Stimulated activated naive CD8-positive, alpha-beta T cell treated with anti-CD3 and anti-CD28 coated beads, Interleukin-15, Interleukin-2, amounts not matched to agents 100 U/mL and 50 U/mL, for 24 hours (primary cell): ENCODE measurements around the gene HSD17B7.
"Not testable (repeated sequence)": the region's sequence is repeated elsewhere in the genome, so short reads cannot be mapped to it uniquely, and the experiment has no call there.

Source experiments
- ATAC-seq: fragments of 150-1000 bp; cut with Tn5 transposase; one replicate; pipeline ENCODE4 v1.10.0; 2021
- DNase-seq: peaks from one replicate; pipeline ENCODE4 v3.0.0; 2021

The HSD17B7 gene, protein sequence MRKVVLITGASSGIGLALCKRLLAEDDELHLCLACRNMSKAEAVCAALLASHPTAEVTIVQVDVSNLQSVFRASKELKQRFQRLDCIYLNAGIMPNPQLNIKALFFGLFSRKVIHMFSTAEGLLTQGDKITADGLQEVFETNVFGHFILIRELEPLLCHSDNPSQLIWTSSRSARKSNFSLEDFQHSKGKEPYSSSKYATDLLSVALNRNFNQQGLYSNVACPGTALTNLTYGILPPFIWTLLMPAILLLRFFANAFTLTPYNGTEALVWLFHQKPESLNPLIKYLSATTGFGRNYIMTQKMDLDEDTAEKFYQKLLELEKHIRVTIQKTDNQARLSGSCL

DNA sequence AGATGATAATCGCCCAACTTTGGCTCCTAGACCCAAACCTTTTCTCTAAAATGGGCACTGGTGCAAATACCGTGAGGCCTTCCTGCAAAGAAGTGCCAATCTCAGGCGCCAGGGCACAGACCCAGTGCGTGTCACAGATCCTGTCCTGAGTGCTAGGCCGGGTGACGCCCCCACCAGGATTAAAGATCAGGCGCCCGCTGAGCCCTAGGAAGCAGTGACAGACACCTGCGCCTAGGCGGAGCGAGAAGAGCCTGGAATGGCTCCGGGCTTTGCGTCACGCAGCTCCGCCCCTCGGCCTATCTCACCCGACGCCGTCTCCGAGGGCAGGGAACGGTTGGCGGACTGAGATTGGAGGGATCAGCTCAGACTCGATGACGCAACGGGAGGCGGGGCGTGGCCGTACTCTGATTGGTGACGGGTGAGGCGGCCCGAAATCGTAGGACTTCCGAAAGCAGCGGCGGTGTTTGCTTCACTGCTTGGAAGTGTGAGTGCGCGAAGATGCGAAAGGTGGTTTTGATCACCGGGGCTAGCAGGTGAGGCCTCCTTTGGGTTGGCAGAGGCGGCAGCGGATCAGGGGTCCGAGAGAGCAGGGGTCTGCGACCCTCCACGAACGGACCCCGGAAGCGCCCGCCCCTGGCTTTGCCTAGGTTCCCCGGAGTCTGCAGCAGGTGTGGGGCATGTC, at the start of gene HSD17B7:
TSS of gene HSD17B7 (plus strand) at position 400 of the 682 bp plus-strand sequence. CDS start at position 499, 99 bp downstream.
- DNase-seq: peak; percentile 70
- ATAC-seq: peak; percentile 100

DNA sequence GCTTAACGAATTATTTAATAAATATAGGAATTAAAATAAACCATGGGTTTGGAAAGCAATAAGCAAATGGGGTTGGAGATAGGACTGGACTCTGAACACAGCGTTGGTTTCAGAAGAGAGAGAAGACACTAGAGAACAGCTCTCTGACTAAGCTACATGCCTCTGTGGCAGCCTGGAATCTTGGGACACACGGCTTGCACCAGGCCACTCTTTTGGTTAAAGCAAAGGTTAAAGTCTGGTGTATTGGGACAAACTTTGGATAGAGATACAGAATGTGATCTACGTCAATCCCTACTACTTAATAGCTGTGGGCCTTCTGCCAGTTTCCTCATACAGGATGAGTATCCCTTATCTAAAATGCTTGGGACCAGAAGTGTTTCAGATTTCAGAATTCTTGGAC, 49.7 kb upstream of the HSD17B7 start:
- ATAC-seq: no peak

DNA sequence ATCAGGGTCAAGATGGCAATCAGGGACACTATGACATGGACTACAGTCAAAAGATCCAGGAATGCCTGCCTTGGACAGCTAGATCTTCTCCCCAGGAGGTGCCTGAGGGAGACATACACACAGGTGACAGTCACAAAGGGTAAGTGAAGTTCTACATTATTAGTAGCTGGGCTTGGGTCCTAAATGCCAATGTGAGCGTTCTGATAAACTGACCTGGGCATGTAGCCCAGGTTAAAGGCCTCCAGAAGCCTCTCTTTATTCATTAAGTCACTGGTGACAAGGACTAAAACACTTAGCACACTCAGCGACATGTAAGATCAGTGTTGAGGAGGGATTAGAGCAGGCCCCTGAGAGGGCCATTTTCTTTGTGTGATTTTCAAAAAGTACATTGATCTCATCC, 48.9 kb upstream of the HSD17B7 start:
- DNase-seq (no peak), ATAC-seq (no peak)

More for the DNA sequence above, 49.7 kb upstream of the HSD17B7 start:
- DNase-seq: no peak

DNA sequence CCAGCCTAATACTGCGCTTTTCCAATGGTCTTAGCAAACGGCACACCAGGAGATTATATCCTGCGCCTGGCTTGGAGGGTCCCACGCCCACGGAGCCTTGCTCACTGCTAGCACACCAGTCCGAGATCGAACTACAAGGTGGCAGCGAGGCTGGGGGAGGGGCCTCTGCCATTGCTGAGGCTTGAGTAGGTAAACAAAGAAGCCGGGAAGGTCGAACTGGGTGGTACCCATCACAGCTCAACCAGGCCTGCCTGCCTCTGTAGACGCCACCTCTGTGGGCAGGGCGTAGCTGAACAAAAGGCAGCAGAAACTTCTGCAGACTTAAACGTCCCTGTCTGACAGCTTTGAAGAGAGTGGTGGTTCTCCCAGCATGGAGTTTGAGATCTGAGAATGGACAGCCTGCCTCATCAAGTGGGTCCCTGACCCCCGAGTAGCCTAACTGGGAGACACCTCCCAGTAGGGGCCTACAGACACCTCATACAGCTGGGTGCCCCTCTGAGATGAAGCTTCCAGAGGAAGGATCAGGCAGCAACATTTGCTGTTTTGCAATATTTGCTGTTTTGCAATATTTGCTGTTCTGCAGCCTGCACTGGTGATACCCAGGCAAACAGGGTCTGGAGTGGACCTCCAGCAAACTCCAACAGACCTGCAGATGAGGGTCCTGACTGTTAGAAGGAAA, 44.1 kb upstream of the HSD17B7 start:
- not testable (repeated sequence) for ATAC-seq, DNase-seq

DNA sequence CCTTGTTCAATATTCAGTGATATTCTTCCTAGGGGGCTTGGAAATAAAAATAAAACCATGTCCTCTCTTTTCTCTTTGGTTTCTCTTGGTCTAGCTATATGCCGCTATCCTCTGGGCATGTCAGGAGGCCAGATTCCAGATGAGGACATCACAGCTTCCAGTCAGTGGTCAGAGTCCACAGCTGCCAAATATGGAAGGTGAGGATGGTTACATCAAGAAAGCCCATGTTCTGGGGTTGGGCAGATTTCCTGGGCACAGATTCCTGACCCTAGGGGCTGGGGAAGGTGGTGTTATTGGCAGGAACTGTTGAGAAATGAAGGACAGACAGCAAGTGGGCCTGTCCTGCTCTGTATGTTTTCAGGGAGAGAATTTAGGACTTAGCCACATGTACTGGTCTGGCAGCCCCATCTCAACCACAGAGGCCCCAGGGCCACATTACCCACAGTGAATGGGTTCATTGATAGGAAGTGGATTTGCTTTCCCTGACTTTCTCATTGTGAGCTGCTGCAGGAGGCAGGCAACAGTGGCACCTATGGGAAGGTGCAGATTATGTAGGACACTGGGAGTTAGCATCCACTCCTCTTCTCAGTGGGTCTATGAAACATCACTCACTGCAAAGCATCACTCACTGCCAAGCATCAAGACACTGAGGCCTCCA, 37.4 kb upstream of the HSD17B7 start:
- no peak for ATAC-seq
- no peak for DNase-seq

DNA sequence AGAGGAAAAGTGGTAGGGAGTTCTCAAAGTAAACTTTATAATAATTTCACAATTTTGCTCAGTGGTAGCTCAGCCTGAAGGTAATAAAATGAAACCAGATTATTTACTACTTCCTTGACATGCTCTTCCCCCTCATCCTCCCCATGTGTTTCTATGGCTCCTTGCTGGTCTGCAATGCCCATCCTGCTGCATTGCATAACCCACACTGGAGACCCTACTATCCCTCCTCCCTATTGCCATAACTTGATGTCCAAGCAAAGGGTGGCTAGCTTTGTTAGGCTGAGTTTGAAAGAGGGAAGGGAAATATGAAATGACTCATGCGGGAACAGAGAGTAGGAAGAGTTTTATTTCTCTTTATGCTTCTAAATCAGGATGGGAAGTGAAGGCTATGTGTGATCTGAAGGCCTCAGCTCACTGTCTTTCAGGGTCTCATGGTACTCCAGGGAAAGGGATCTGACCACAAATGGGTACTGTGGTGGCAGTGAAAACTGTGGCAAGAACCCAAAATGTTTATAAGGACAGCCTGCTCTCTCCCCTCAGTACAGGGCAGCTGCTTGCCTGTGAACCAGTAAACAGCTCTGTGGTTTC, 36.4 kb upstream of the HSD17B7 start:
- DNase-seq: no peak
- no peak for ATAC-seq

DNA sequence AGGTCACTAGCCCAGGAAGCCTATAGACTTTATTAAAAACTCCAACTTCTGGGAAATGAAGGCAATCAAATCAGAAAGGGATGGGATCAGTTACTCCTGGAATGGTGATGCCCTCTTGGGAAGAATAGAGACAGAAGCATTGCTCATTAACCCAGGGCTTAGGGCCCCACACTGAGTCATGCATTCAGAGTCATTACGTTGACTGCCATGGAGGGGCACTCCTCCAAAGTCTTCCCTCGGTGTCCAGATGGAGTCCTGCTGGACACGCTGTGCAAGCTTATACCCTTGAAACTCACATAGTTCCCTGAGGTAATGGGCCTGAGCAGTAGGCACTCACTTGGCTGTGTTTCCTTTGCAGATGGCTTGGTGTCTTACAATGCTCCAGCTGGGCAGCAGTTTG, 35.2 kb upstream of the HSD17B7 start:
- DNase-seq (no peak), ATAC-seq (no peak)

DNA sequence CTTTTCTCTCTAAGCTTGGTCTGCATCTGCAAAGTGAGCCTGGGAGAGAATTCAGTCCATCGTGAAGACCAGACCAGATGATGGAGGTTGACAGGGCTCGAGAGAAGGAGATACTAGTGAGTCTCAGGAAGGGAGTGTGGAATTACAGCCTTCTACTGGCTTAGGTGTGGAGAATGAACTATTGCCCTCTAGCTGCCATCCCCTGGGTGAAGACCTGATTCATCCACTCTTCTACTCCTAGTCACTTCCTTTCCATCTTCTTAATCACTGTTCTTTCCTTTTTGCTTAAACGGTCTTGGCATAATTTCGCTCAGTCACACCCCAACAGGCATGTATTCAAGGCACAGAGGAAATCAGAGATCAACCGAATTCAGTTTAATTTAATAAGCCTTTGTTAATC, 34.0 kb upstream of the HSD17B7 start:
- ATAC-seq (no peak), DNase-seq (no peak)

DNA sequence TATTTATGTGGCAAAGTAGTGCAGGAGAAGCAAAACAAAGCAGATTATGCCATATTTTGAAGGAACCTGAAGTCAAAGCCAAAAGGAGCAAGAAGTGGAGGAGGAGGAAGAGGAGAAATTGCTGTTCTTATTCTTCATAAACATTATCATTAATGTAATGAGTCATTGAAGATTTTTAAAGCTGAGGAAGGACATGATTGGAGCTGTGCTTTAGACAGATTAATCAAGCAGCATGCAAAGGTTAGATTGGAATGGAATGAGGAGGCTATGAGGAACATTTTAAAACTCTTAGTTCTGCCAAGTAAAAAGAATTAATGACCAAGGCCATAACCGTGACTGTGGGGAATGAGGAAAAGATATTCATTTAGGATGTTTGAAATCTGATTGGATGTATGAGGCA, 33.0 kb upstream of the HSD17B7 start:
- DNase-seq: no peak
- ATAC-seq: no peak

DNA sequence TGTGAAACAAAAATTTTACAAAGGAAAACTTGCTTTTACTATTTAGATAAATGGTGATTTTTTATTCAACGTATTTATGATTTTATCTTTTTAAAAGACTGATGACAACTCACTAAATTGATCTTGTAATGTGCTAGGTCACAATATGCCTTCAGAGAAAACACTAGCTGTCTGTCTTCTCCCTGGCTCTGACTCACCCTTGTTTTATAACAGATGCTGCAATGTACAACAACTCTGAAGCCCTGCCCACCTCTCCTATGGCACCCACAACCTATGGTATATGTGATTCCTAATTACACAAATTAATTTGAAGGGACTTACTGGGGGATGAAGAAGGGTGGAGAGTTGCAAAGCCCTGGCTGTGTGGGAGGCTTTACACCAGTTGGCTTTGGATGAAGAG, 24.7 kb upstream of the HSD17B7 start:
- no peak for DNase-seq
- ATAC-seq: no peak

DNA sequence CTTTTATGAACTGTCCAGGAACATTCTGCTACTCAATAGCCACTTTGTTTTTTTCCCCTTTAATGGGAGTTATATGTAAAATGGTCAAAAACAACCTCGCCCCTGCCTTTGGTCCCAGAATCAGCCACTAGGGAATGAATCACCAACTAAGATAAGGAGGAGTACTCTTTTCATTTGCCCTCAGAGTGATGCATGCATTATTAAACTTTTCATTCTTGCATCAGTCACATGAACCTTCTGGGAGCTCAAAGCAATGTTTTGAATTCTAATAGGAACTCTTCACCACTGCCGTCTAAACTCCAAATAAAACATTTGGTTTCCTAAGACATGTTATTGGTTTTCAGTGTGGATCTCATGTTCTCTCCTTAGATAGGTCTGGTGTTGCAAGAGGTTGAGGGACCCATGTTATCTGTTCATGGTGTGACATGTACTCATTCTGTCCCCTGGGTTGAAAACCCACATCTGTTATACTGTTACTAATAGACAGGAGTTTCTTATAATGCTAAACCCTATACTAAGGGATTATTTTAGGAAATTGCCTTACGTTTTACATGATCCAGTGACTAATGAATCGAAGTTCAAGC, 17.8 kb upstream of the HSD17B7 start:
- no peak for DNase-seq
- ATAC-seq: no peak

DNA sequence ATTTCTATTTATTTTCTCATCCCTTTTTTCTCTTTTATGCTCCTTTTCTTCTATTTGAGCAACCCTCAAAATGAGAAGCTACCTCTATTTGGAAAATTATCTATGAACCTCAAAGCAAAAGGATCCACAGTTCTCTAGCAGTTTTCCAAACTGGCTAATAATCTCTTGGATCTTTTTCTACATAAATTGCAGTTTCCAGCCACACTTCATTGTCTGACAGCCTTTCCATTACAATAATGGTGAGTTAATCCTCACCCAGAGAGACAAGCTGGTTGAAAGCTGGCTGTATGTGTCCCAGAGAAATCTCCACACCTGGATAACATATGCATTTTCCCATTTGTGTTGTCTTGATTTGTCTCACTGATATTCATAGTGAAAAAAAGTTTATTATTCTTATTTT, 16.5 kb upstream of the HSD17B7 start:
- ATAC-seq: no peak

DNA sequence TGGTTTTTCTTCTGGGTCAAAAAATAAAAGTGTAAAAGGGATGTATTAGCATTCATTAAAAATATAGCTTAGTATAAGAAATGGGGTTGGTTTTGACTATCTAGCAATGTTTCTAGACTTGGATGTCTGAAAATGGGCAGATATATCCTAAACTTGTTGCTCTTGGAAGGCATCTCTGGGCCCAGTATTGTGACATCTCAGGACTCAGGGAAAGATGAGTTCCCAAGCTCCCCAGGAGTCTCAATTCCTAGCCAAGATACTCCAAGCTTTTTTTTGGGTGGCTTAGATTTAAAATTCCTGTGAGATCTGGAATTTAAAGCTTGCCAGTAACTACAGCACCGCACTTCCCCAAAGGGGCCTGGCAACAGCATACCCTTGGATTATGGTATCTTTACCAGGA, 11.5 kb upstream of the HSD17B7 start:
- ATAC-seq (no peak), DNase-seq (no peak)

More for the DNA sequence above, 16.5 kb upstream of the HSD17B7 start:
- DNase-seq: no peak

DNA sequence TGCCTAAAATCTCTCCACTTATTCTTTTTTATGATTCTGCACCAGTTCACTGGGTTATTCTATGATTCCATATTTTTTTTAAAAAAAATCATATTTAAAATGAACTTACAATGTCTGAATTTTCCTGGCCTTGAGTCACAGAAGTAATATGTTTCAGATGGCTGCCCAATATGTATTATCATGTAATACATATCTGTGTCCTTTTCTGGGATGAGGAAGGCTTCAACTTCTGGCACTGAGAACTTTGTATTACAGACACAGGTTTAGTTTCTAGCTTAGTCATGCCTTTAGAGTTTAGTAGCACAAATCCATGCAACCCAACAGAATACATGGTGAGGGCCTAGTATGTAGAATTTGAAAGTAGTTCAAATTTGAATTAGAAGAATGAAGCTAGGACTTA, 7.8 kb upstream of the HSD17B7 start:
- ATAC-seq (no peak), DNase-seq (no peak)

DNA sequence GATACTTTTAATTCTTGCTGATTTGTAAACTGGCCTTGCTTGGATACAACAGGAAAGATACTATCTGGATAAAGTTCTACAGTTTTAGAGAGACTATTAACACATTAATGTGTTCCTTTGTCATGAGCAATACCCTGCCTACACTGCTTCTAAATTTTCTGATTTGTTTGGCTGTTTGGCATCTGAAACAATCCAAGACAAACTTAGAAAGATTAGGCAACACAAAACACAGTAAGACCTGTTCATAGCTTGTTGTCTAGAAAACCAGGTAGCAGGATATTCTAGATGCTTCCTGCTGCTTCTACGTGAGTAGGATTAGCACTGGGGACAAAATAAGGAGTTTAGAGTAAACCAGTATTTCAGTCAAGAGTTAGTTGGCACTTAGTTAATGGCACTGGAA, 5.6 kb upstream of the HSD17B7 start:
- not testable (repeated sequence) for DNase-seq, ATAC-seq

DNA sequence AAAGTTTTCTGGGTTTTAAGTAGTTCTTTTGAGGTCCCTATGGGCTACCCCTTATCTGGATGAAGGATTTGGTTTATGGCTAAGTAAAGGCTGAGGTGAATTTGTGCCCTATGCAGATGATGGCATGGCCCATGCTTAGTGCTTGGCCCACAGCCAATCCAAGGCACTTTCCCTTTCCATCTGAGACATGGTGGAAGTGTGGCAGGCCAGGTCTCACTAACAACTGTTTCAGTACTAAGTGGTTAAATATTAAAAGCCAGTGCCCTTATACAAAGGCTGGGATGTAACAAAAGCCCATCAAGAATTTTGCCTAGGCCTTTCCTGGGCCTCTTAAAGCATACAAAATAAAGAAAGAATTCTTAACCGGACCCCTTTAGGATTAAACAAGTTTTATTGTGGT, 1.7 kb upstream of the HSD17B7 start:
- not testable (repeated sequence) for DNase-seq, ATAC-seq

DNA sequence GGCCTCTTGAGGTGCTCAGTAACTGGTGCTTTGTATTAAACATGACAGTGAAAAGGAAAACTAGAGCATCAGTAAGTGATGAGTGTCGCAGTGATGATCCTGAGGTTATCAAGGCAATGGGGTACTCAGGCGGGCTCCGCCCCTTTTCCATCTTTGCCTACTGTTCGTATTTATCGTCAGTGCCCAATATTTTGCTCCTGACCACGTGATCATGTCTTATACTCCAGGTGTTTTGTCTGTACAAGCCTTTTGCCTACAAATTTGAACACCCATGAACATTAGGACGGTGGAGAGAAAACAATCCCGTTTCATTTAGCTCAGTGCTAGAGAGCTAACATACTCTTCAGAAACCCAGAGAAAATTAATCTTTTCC, 469 bp downstream of the HSD17B7 start:
- not testable (repeated sequence) for DNase-seq, ATAC-seq

DNA sequence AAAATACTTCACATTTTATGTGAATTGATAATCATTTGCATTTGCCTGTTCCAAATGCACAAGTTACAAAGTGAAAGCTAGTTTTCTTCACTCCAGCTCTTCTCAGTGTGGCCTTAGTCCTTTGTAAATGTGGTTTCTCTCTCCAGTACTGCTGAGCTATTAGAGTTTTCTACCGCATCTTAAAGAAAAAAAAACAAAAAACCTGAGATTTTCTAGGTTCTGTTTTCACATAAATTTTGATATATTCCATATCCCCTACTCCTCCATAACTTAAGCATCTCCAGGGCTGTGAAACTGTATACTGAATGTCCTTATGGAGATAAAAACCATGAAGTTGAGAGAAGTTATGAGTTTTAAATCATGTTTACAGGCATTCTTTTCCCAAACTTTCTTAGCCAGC, 3.8 kb downstream of the HSD17B7 start:
- not testable (repeated sequence) for ATAC-seq, DNase-seq

DNA sequence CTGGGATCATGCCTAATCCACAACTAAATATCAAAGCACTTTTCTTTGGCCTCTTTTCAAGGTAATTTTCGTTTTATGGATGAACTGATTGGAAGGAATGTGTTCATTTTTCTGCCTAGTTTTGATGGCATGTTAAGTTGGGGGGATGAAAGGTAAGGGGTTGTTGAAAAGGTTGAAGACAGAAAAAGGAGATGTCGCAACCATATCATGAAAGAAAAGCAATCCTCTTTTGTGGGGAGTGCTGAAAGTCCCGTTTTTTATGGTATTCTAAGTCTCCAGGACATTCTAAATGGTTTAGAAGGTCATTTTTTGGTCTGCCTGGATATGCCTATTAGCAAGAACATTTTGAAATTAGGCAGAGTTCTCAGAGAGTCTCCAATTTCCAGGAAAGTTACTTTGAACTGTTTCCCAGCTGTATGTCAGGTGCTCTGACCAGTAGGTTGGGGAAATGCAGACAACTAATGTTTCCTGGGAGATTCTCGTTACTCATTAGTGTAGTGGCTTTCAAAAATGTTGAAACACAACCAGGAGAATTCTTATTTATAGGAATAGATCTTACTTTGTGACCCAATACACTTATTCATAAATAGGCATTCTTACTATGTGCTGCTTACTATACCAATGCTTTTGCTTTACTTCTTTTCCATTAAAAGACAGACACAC, 6.2 kb downstream of the HSD17B7 start:
- DNase-seq, ATAC-seq: not testable (repeated sequence)

DNA sequence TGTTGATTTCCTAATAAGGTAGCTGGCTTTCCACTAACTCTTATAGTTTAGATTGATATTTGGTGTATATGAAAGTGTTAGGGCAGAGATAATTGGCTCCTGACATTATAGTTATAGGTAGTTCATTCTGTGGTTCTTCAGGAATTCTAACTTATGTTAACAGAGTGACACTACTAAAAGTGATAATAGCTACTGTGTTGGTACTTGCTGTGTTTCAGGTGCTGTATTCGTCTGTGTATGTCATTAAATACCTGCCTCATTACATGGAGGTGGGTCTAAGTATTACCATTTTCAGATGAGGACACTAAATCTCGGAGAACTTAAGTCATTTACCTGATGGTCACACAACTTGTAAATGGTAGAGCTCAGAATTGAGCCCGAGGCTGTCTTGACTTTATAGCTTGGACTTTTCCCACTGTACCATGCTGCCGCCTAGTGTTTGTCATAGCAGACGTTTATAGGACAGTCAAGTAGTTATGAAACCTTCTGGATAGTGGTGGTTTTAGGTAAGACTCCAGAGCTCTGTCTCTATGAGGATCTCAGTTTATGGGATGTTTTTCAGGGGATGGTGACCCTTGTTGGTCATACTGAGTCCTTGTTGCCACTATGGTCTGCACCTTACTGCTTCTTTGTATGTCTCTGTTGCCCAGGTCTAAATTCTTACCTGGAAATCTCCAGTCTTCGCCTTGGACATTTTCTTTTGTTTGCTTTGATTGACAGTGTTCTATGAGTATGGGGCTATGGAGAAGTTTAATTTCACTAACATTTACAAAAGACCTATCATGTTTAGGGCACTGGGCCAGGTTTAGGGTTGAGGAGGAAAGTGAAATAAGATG, 9.7 kb downstream of the HSD17B7 start:
- DNase-seq, ATAC-seq: not testable (repeated sequence)
